Measurements from ENCODE around the gene TAS2R41. TPM values are rescaled to one million over a fixed set of nuclear protein-coding genes. Genes with fewer than 3 reads are reported as not detected.

Gene TAS2R41
- total RNA-seq, 1 experiment from 2014 or later: not detected

DNA sequence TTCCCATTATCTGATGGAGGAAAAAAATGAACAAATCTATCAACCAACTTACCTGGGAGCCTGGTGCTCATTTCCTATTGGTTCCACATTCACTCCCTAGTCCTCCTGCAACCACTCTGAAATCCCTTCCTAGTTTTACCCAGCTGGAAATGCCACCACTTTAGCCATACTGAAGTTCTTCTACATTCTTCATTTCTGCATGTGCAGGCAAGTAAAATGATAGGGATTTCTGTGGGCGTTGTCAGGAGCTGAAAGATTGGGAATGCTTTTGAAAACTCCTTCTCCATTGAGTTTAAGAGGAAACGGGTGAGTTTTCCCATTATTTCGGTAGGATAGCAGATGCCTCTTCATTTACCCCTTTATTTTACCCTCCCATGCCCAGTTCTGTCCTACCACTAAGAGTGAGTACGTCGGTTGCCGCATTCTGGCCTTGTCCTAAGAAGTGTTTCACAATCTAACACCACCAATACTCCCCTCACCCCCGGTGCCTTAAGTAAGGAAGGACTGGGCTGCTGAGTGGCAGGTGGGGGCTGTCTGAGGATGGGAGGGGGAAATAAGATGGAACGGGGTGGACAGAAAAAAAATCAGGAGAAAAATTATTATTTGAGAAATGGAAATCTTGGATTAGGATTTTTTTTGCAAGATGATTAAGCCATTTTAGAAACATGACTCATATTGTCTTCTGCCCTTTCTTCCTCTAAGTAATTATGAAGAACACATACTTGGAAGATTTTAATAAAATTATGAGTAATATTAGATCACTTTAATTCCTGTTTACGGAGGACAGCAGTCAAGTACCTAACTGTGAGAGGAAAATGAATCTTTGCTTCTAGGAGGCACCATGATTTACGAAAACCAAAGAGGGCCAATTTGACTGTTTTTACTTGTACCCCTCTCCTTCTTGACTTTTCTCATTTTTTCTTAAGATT lies 47.6 kb upstream of the TAS2R41 start:
- Histone ChIP-seq H3K9me3 (ENCODE audit: control insufficient read depth, low read depth, low read length) (no peaks in the 10 kb centered on the region), H3K9ac (ENCODE audit: extremely low read depth, insufficient read length, low read length) (no peak overlapping the region), H3K23ac (ENCODE audit: insufficient read length, low read depth, low read length) (no peak overlapping the region), H2BK5ac (ENCODE audit: insufficient read length, low read length) (no peak overlapping the region), H2BK120ac (ENCODE audit: low read depth, low read length, poor library complexity, severe bottlenecking) (no peak overlapping the region), H2BK20ac (ENCODE audit: low read depth, low read length, poor library complexity, severe bottlenecking) (no peak overlapping the region), H3K27me3 (ENCODE audit: insufficient read depth, low read length) (no peaks in the 10 kb centered on the region), H3K4ac (ENCODE audit: low read depth, low read length) (no peak overlapping the region), H4K8ac (replicated peaks; ENCODE audit: insufficient read length, low read depth, low read length) (no peak overlapping the region), H3K23me2 (ENCODE audit: insufficient read length, low read depth, low read length, poor library complexity, severe bottlenecking) (no peaks in the 10 kb centered on the region), H3K27ac (ENCODE audit: insufficient read length, low read depth, low read length) (no peak overlapping the region), H3K79me1 (ENCODE audit: insufficient read depth, low read depth, low read length, poor library complexity, severe bottlenecking) (no peaks in the 10 kb centered on the region), H4K91ac (ENCODE audit: insufficient read length, low read depth, low read length) (no peak overlapping the region), H2BK15ac (ENCODE audit: low read depth, low read length) (no peak overlapping the region), H2BK12ac (ENCODE audit: insufficient read length, low read depth, low read length) (no peak overlapping the region), H3K4me2 (ENCODE audit: insufficient read depth, insufficient read length, low read length) (no peak overlapping the region), H3T11ph (ENCODE audit: low read length) (no peak overlapping the region), H4K5ac (ENCODE audit: insufficient read length, low read depth, low read length) (no peak overlapping the region), H3K4me1 (ENCODE audit: insufficient read depth, low read length) (no peaks in the 10 kb centered on the region), H3K18ac (ENCODE audit: insufficient read length, low read depth, low read length) (no peak overlapping the region), H2AK5ac (ENCODE audit: insufficient read length, low read length) (no peak overlapping the region), H3K56ac (ENCODE audit: insufficient read length, low read depth, low read length) (no peak overlapping the region), H3K14ac (ENCODE audit: insufficient read depth, low read length) (no peak overlapping the region), H2AFZ (ENCODE audit: low read length) (no peak overlapping the region), H3K79me2 (ENCODE audit: insufficient read depth, low read length) (no peaks in the 10 kb centered on the region), H4K20me1 (ENCODE audit: control insufficient read depth, insufficient read depth, insufficient read length) (no peaks in the 10 kb centered on the region)
- no peak for DNase-seq
- Mint-ChIP-seq H3K27ac (no peak overlapping the region), H3K27me3 (ENCODE audit: low read depth) (no peaks in the 10 kb centered on the region), H3K4me3 (no peak overlapping the region), H3K4me1 (no peaks in the 10 kb centered on the region), H3K9me3 (peaks cover 0 to 3% of the 10 kb centered on the region in 2 experiments; a peak in 1 of 5 replicates), H3K36me3 (ENCODE audit: insufficient read depth in 1 of 3, low read depth in 3 of 3) (no peaks in the 10 kb centered on the region; a peak in 1 of 7 replicates)
- WGBS (ENCODE audit: extremely low coverage, insufficient read length, low lambda C conversion rate): no CpG with 5 or more reads among the region's 10 CpGs
- no peak for TF ChIP-seq CTCF (conservative IDR thresholded peaks at IDR 0.05)
